ENCODE data around the gene BLOC1S2. TPM values are rescaled to one million over a fixed set of nuclear protein-coding genes. Genes with fewer than 3 reads are reported as not detected.
"Not testable (repeated sequence)": the region's sequence is repeated elsewhere in the genome, so short reads cannot be mapped to it uniquely, and the experiment has no call there.

Gene BLOC1S2
- total RNA-seq, 1 donor from 2014 or later, result 42.1 TPM

GRCh38 chr10:100303724-100304319, 17.3 kb upstream of the BLOC1S2 start:
- Histone ChIP-seq H3K27ac (no peak overlapping the region), H3K4me1 (no peaks in the 10 kb centered on the region), H3K9me3 (no peaks in the 10 kb centered on the region), H3K4me3 (no peak overlapping the region), H3K27me3 (no peaks in the 10 kb centered on the region), H3K36me3 (no peaks in the 10 kb centered on the region)
- ATAC-seq (peak; percentile 69), DNase-seq (no peak)
- peak; percentile 57 for TF ChIP-seq CTCF (IDR thresholded peaks at IDR 0.05)
- intact Hi-C loops (cut with DNase I), result no loop called here

DNA sequence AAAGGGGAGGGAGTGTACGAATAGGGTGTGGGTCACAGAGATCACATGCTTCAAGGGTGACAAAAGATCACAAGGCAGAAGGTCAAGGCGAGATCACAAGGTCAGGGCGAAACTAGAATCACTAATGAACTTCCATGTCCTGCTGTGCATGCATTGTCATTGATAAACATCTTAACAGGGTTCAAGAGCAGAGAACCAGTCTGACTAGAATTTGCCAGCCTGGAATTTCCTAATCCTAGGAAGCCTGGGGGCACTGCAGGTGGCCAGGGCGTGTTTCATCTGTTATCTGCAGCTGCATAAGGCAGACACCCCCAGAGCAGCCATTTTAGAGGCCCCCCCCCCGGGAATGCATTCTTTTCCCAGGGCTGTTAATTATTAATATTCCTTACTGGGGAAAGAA, 14.6 kb upstream of the BLOC1S2 start:
- ATAC-seq; H3K27ac ChIP-seq; DNase-seq; intact Hi-C loops (cut with DNase I); H3K4me1 ChIP-seq; H3K27me3 ChIP-seq; H3K9me3 ChIP-seq; H3K36me3 ChIP-seq; H3K4me3 ChIP-seq: not testable (repeated sequence)

- TF ChIP-seq CTCF (IDR thresholded peaks at IDR 0.05), result no peak
- Histone ChIP-seq H3K9me3 (no peaks in the 10 kb centered on the region), H3K27me3 (no peaks in the 10 kb centered on the region), H3K4me1 (peaks cover 5% of the 10 kb centered on the region), H3K36me3 (no peaks in the 10 kb centered on the region), H3K4me3 (no peak overlapping the region), H3K27ac (no peak overlapping the region)
- no peak for ATAC-seq
- no peak for DNase-seq
- intact Hi-C loops (cut with DNase I), result no loop called here
Measured at GRCh38 chr10:100297242-100297641, 10.8 kb upstream of the BLOC1S2 start.

GRCh38 chr10:100293066-100293465, 6.6 kb upstream of the BLOC1S2 start:
- H3K4me1 ChIP-seq, result peaks cover 11% of the 10 kb centered on the region
- no peak for TF ChIP-seq CTCF (IDR thresholded peaks at IDR 0.05)
- H3K27ac ChIP-seq, result no peak overlapping the region
- no peaks in the 10 kb centered on the region for H3K27me3 ChIP-seq
- H3K9me3 ChIP-seq, result no peaks in the 10 kb centered on the region
- intact Hi-C loops (cut with DNase I), result no loop called here
- no peak overlapping the region for H3K4me3 ChIP-seq
- no peaks in the 10 kb centered on the region for H3K36me3 ChIP-seq
- DNase-seq (no peak), ATAC-seq (no peak)

DNA sequence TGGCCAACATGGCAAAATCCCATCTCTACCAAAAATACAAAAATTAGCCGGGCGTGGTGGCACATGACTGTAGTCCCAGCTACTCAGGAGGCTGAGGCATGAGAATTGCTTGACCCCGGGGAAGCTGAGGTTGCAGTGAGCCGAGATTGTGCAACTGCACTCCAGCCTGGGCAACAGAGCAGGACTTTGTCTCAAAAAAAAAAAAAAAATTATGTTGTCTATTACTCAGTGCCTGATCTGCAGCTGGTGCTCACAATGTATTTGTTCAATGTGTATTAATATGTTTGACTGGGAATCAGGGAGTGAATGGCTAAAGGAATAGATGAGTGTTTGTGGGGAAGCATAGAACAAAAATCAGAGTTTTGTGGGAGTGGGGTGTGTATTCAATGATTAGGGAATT, 5.8 kb upstream of the BLOC1S2 start:
- H3K36me3 ChIP-seq; intact Hi-C loops (cut with DNase I); H3K4me3 ChIP-seq; H3K9me3 ChIP-seq; H3K27me3 ChIP-seq; H3K27ac ChIP-seq: not testable (repeated sequence)
- ATAC-seq (peak; percentile 30), DNase-seq (peak; percentile 79)
- H3K4me1 ChIP-seq, result peaks cover 13% of the 10 kb centered on the region

DNA sequence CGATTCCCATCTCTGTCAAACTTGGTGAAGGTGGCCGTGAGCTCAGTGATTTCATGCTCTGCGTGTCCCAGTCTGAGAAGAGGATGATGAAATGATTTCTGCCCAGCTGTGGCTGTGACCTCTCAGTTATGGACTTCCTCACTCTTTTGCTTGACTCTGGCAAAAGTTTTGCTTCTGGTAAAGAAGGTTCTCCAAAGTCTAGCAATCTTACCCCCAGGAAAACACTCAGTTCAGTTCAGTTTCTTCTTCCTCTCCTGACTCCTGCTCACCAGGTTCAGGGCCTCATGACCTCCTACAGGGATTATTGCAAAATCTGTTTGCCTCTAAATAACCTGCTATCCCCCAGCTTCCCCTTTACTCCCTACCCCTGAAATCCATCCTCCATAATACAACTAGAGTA, 4.9 kb upstream of the BLOC1S2 start:
- ATAC-seq, result peak; percentile 28
- Histone ChIP-seq H3K27me3 (no peaks in the 10 kb centered on the region), H3K27ac (no peak overlapping the region), H3K36me3 (no peaks in the 10 kb centered on the region), H3K4me1 (peaks cover 19% of the 10 kb centered on the region), H3K9me3 (no peaks in the 10 kb centered on the region), H3K4me3 (no peak overlapping the region)
- no peak for DNase-seq
- no peak for TF ChIP-seq CTCF (IDR thresholded peaks at IDR 0.05)
- intact Hi-C loops (cut with DNase I), result no loop called here

- intact Hi-C loops (cut with DNase I), result no loop called here
- Histone ChIP-seq H3K27me3 (no peaks in the 10 kb centered on the region), H3K9me3 (no peaks in the 10 kb centered on the region), H3K27ac (no peak overlapping the region), H3K4me1 (peaks cover 32% of the 10 kb centered on the region), H3K36me3 (no peaks in the 10 kb centered on the region), H3K4me3 (no peak overlapping the region)
- DNase-seq (no peak), ATAC-seq (no peak)
- no peak for TF ChIP-seq CTCF (IDR thresholded peaks at IDR 0.05)
Measured at GRCh38 chr10:100289641-100290040, 3.2 kb upstream of the BLOC1S2 start.

Data from upper lobe of right lung (tissue), 1 donor.